Measurements from ENCODE around the gene GAD2.

GAD2 gene

DNA sequence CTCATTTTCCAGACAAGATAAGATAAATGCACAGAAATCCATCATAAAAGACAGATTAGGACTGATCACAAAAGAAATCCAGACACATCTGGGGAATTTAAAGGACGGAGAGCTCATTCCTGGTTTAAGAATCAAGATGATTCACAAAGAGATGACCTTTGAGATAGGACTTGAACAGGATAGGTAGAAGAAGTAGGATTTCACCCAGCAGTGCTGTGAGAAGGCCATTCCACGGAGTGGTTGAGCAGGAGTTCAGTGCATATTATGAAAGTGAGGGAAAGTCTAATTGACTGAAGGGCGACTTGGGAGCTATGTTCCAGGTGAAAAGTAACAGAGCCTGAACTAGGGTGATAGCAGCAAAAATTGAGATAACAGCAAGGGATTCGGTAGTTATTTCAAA, 73.7 kb downstream of the GAD2 start:
- POLR2A ChIA-PET, result no interaction called here
- CTCF ChIA-PET, result interaction anchor here (1.3 to 2.0 kb wide), 3 partner anchors 7 to 12 kb away, joined by 3 to 5 read pairs (median 4); no protein-coding TSS in a partner anchor
- DNase-seq (ENCODE audit: extremely low spot score), result no peak
- TF ChIP-seq, protein P1, sequence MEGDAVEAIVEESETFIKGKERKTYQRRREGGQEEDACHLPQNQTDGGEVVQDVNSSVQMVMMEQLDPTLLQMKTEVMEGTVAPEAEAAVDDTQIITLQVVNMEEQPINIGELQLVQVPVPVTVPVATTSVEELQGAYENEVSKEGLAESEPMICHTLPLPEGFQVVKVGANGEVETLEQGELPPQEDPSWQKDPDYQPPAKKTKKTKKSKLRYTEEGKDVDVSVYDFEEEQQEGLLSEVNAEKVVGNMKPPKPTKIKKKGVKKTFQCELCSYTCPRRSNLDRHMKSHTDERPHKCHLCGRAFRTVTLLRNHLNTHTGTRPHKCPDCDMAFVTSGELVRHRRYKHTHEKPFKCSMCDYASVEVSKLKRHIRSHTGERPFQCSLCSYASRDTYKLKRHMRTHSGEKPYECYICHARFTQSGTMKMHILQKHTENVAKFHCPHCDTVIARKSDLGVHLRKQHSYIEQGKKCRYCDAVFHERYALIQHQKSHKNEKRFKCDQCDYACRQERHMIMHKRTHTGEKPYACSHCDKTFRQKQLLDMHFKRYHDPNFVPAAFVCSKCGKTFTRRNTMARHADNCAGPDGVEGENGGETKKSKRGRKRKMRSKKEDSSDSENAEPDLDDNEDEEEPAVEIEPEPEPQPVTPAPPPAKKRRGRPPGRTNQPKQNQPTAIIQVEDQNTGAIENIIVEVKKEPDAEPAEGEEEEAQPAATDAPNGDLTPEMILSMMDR (IDR thresholded peaks at IDR 0.05; ENCODE audit: control extremely low read depth, extremely low read depth, low read depth, missing control alignments), result no peak

DNA sequence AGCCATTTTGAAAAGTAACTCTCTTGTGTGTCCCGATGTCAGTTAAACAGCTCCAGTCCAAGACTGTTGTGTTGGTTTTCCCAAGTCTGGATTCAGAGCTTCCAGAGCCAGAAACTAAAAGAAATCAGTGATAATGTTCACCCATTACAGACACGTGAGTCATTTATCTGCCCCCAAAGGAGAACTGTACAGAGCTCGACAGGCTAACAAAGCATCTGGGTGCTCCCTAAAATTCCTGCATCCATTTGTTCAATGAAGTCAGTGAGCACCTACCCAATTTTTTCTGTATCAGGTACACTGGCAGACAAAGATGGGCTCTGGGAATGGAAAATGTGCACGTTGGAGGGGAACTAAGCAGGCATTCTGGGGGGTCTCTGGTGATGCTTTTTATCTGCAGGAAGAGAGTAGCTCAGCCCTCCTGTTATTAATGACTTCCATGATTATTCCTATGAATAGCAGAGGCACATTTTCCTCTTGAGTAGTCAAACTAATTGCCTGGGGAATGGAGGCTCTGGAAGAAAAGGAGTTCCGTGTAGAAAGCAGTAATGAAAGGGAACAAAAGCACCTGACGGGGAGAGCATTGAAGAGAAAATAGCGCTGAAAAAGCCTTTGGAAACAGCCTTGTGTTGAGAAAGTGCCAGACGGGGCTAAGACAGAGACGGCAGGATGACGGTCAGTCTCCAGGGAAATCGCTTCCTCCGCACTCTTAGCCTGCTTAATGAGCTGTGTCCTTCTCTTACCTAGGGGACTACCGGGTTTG, 75.3 kb downstream of the GAD2 start:
- TF ChIP-seq, protein P1 (IDR thresholded peaks at IDR 0.05; ENCODE audit: control extremely low read depth, extremely low read depth, low read depth, missing control alignments), result no peak
- ChIA-PET CTCF (interaction anchor here (1.0 to 1.5 kb wide), 4 partner anchors 8 to 20 kb away, joined by 3 read pairs; no protein-coding TSS in a partner anchor), POLR2A (no interaction called here)
- no peak for DNase-seq (ENCODE audit: extremely low spot score)

DNA sequence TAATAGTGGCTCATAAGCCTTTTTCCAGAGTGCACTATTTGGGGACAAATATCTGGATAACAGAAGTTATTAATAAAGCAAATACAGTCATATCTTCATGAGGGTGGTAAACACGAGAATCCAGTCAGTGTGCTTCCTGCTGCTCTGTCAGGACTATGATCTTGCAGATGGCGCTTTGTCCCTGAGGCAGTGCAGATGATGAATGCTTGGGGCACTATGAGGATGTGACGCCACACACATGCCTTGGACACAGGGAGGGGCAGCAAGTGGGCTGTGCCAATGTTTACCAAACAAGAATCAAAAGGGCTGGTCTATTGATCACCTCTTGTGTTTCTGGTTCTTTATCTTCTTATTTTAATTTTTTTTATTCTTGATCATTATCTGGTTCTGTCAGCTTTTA, 79.8 kb downstream of the GAD2 start:
- CTCF ChIA-PET, result interaction anchor here (1.0 kb wide), 1 partner anchor 9 kb away, joined by 3 read pairs; no protein-coding TSS in a partner anchor
- TF ChIP-seq, protein P1 (IDR thresholded peaks at IDR 0.05; ENCODE audit: control extremely low read depth, extremely low read depth, low read depth, missing control alignments), result no peak
- no peak for DNase-seq (ENCODE audit: extremely low spot score)
- POLR2A ChIA-PET, result no interaction called here

DNA sequence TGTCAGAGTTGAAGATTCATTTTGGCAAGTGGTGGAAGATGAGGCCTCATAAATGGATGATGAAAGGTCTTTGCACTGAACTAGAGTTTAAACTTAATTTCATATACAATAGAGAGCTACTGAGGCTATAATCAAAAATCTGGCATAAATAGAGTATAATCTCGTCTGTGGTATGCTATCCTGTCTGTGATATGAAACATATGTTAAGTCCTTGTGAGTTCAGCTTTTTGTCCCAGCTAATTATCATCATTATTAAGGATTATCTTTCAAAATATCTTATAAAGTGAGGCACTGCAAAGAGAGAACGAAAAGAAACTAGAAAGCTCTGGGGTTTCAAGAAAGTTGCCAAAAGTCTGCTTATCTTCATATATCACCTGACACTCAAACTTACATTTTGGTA, 83.4 kb downstream of the GAD2 start:
- DNase-seq (ENCODE audit: extremely low spot score), result no peak
- CTCF ChIA-PET, result interaction anchor here (1.0 to 1.6 kb wide), 3 partner anchors 9 to 16 kb away, joined by 3 to 4 read pairs (median 3); no protein-coding TSS in a partner anchor
- POLR2A ChIA-PET, result no interaction called here
- TF ChIP-seq, protein P1 (IDR thresholded peaks at IDR 0.05; ENCODE audit: control extremely low read depth, extremely low read depth, low read depth, missing control alignments), result no peak

DNA sequence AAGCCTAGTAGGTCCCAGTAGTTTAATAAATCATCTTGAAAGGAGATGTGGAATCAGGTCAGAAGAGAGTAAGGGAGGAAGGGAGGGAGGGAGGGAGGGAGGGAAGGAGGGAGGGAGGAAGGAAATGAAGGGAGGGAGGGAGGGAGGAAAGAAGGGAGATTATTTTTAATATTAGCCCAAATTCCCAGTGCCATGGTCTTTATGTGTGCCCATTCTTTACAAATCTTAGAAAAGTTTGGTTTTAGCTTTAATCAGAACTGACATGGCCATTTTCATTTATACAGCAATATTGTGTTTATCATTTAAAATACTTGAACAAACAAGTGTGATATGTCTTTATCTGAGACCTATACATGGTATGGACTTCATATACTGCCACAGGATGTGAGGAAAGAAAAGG, 86.8 kb downstream of the GAD2 start:
- ChIA-PET CTCF (no interaction called here), POLR2A (no interaction called here)
- no peak for DNase-seq (ENCODE audit: extremely low spot score)
- TF ChIP-seq, protein P1 (IDR thresholded peaks at IDR 0.05; ENCODE audit: control extremely low read depth, extremely low read depth, low read depth, missing control alignments), result no peak

DNA sequence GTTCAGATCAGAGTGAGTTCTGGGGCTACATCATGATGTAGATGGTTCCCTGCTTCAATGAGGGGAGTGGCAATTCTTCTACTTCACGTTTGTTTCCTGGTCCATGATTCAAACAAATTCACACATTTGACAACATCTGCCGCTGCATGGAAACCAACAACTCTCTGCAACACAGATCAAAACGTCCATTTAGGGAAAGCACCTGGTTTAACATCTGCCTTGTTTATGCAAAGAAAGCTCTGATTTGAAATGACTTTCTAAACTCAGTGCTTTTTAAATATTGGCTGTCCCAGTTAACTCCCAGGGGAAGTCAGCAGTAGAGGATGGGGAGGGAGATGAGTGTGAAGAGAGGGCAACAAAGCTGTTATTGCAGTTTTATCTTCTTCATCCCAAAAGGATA, 93.8 kb downstream of the GAD2 start:
- peak; percentile 26 for DNase-seq (ENCODE audit: extremely low spot score)
- CTCF ChIA-PET, result no interaction called here
- POLR2A ChIA-PET, result no interaction called here
- TF ChIP-seq, protein P1 (IDR thresholded peaks at IDR 0.05; ENCODE audit: control extremely low read depth, extremely low read depth, low read depth, missing control alignments), result no peak
